GM13976 (cell line): Measurements from ENCODE around the gene ACOT12.

Experiments
- DNase-seq: peaks from one replicate; pipeline ENCODE4 v3.0.0; 2012; ENCODE audit warnings: low spot score
- in situ Hi-C: fragments of 300-500 bp; cut with MboI; formaldehyde crosslinking; loops from one replicate; pipeline ENCODE4 v1.12.0; 2022; ENCODE audit warnings: low sequenced_read_pairs, mixed read lengths, inconsistent platforms; ENCODE audit not compliant: unreplicated experiment
- TF ChIP-seq, protein P1 (sequence below): IDR thresholded peaks from 2 replicates; pipeline ENCODE4 v1.5.1; 2012; ENCODE audit warnings: borderline replicate concordance, mild to moderate bottlenecking; ENCODE audit not compliant: insufficient read depth; ENCODE audit errors: extremely low read depth, missing control alignments, control extremely low read depth

ACOT12 gene

GRCh38 chr5:81292130-81292529, 101.8 kb downstream of the ACOT12 start:
- in situ Hi-C loops = no loop called here
- DNase-seq = no peak
- TF ChIP-seq, protein P1, sequence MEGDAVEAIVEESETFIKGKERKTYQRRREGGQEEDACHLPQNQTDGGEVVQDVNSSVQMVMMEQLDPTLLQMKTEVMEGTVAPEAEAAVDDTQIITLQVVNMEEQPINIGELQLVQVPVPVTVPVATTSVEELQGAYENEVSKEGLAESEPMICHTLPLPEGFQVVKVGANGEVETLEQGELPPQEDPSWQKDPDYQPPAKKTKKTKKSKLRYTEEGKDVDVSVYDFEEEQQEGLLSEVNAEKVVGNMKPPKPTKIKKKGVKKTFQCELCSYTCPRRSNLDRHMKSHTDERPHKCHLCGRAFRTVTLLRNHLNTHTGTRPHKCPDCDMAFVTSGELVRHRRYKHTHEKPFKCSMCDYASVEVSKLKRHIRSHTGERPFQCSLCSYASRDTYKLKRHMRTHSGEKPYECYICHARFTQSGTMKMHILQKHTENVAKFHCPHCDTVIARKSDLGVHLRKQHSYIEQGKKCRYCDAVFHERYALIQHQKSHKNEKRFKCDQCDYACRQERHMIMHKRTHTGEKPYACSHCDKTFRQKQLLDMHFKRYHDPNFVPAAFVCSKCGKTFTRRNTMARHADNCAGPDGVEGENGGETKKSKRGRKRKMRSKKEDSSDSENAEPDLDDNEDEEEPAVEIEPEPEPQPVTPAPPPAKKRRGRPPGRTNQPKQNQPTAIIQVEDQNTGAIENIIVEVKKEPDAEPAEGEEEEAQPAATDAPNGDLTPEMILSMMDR = no peak

DNA sequence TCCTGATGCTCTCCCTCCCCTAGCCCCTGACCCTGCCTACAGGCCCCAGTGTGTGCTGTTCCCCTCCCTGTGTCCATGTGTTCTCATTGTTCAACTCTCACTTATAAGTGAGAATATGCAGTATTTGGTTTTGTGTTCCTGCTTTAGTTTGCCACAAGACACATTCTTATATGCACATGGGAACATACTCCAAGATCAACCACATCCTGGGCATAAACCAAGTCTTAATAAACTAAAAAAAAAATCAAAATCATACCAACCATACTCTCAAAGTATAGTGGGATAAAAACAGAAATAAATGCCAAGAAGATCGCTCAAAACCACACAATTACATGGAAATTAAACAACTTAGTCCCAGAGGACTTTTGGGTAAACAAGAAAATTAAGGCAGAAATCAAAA, 103.8 kb downstream of the ACOT12 start:
- DNase-seq = no peak
- TF ChIP-seq, protein P1 = no peak
- in situ Hi-C loops = no loop called here

DNA sequence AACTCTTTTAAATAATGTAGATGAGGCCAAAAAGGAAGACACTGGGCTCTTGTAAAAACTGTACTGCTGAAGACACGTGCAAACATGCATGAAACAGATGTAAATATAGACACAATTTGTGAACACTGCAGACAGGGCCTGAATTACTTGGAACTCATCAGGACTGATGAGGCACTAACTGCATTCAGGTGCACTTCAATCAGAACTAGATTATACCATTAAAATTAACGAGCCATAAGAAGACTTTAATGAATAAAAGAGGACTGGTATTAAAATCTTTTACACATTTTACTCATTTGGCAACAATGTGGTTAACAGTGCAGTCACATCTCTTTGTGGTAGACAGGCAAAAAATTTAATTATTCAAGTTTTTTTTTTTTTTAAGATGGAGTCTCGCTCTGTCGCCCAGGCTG, 105.9 kb downstream of the ACOT12 start:
- in situ Hi-C loops = no loop called here

GRCh38 chr5:81286059-81286617, 107.8 kb downstream of the ACOT12 start:
- in situ Hi-C loops = no loop called here
- no peak for DNase-seq
- TF ChIP-seq, protein P1 = no peak

More for the DNA sequence above, 105.9 kb downstream of the ACOT12 start:
- TF ChIP-seq, protein P1 = no peak
- DNase-seq = peak; percentile 22

DNA sequence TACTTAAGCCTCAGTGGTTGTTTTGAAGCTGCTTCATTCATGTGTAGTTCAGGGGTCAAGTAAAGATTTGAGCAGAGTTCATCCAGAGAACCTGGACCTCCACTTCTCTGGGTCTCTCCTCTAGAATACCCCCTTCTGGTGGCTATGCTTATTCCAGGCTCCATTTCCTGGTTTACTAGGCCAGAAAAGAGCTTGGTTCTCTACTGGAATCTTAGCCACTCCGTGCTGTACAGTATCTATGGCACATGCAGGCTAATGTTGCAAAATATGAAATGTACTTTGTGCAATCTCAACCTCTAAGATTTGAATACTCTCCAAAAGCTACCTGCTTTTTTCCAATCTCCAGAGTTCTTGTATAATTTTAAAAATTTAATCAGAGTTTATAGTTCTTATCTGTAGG, 110.0 kb downstream of the ACOT12 start:
- TF ChIP-seq, protein P1 = no peak
- in situ Hi-C loops = no loop called here
- DNase-seq = no peak
